A673 (cell line): ENCODE results near the gene FSTL5. TPM values are rescaled to one million over a fixed set of nuclear protein-coding genes. Genes with fewer than 3 reads are reported as not detected.

Source experiments
- BruUV-seq: library from RNA; stranded (reverse); fragments of 400-500 nt; replicated peaks from 2 replicates; lab custom pipeline; 2021; lab: Mats Ljungman, UMichigan
- CTCF ChIA-PET: fragments of 300-600 bp; sonication (Branson Sonifier 250); formaldehyde crosslinking; loops from one replicate; lab custom pipeline; 2022; ENCODE audit warnings: antibody characterized with exemption; lab: Charles Lee
- POLR2A ChIA-PET: fragments of 300-600 bp; sonication (Branson Sonifier 250); formaldehyde crosslinking; loops from one replicate; lab custom pipeline; 2022; ENCODE audit warnings: antibody characterized with exemption; ENCODE audit not compliant: low non-redundant PET; lab: Charles Lee
- DNase-seq: peaks from one replicate; pipeline ENCODE4 v3.0.0-alpha.2; 2015; ENCODE audit warnings: low spot score
- H3K27ac ChIP-seq: fragments of 200-600 bp; sonication (generic); 2 replicates; pipeline ENCODE4 v1.5.1; 2016; ENCODE audit warnings: mixed run types, low read depth, mild to moderate bottlenecking, mixed read lengths, antibody characterized with exemption, low read length; ENCODE audit not compliant: poor library complexity, severe bottlenecking
- H3K27me3 ChIP-seq: fragments of 200-600 bp; sonication (generic); replicated peaks from 2 replicates; pipeline ENCODE4 v1.6.1; 2017; ENCODE audit warnings: mixed run types, low read depth, mild to moderate bottlenecking, mixed read lengths, antibody characterized with exemption, low read length; ENCODE audit not compliant: insufficient read depth, poor library complexity
- H3K36me3 ChIP-seq: fragments of 200-600 bp; sonication (generic); 2 replicates; pipeline ENCODE4 v1.6.1; 2016; ENCODE audit warnings: mixed run types, mild to moderate bottlenecking, mixed read lengths, antibody characterized with exemption, low read length; ENCODE audit not compliant: insufficient read depth, poor library complexity, severe bottlenecking
- H3K4me1 ChIP-seq: fragments of 200-600 bp; sonication (generic); 2 replicates; pipeline ENCODE4 v1.6.1; 2017; ENCODE audit warnings: mixed run types, mild to moderate bottlenecking, mixed read lengths, antibody characterized with exemption, low read length; ENCODE audit not compliant: insufficient read depth, poor library complexity, severe bottlenecking
- H3K4me3 ChIP-seq: fragments of 200-600 bp; sonication (generic); 2 replicates; pipeline ENCODE4 v1.5.1; 2016; ENCODE audit warnings: low read depth, mixed run types, mild to moderate bottlenecking, mixed read lengths, low read length; ENCODE audit not compliant: poor library complexity, severe bottlenecking
- H3K9me3 ChIP-seq: fragments of 200-600 bp; sonication (generic); 2 replicates; pipeline ENCODE4 v1.6.1; 2016; ENCODE audit warnings: mixed run types, low read depth, mild to moderate bottlenecking, mixed read lengths, antibody characterized with exemption, low read length; ENCODE audit not compliant: poor library complexity, severe bottlenecking
- EZH2 ChIP-seq: fragments of 200-600 bp; sonication (generic); IDR thresholded peaks from 2 replicates; pipeline ENCODE4 v1.6.1; 2017; ENCODE audit warnings: borderline replicate concordance, low read depth, mild to moderate bottlenecking, mixed read lengths, antibody characterized with exemption, low read length; ENCODE audit not compliant: poor library complexity, severe bottlenecking
- intact Hi-C: fragments of 100-400 bp; cut with micrococcal nuclease; formaldehyde crosslinking; loops from one replicate; pipeline ENCODE4 v1.10.0; 2022; ENCODE audit not compliant: unreplicated experiment
- total RNA-seq: library from RNA; stranded (reverse); gene quantifications from 2 replicates; pipeline ENCODE4 v1.2.3, GENCODE V29; 2021
- TF ChIP-seq, protein P1 (sequence below): fragments of 300-800, 200-600 bp; sonication (generic); conservative IDR thresholded peaks from 2 replicates; pipeline ENCODE4 v1.5.1; 2017; ENCODE audit warnings: low read depth, mild to moderate bottlenecking, antibody characterized with exemption, low read length, moderate library complexity, mixed read lengths

FSTL5 gene
- total RNA-seq, 1 experiment from 2014 or later, result 0.15 TPM

DNA sequence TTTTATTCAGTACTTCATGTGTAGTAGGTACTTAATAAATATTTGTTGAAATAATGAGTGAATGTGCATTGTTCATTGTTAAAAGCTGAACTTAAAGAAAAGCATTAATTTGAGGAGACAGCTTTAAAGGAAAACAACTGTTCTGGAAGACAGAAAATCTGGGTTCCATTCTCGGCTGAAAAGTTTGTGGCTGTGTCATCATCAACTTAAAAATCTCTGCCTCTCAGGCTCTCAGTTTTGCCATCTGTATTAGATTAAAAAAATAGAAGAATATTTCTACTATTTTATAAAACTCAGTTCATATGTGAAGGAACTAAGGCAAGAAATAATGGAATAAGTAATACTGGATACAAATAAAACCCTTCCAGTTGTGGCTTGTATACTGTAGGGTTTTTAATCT, 62.5 kb downstream of the FSTL5 start:
- TF ChIP-seq, protein P1, sequence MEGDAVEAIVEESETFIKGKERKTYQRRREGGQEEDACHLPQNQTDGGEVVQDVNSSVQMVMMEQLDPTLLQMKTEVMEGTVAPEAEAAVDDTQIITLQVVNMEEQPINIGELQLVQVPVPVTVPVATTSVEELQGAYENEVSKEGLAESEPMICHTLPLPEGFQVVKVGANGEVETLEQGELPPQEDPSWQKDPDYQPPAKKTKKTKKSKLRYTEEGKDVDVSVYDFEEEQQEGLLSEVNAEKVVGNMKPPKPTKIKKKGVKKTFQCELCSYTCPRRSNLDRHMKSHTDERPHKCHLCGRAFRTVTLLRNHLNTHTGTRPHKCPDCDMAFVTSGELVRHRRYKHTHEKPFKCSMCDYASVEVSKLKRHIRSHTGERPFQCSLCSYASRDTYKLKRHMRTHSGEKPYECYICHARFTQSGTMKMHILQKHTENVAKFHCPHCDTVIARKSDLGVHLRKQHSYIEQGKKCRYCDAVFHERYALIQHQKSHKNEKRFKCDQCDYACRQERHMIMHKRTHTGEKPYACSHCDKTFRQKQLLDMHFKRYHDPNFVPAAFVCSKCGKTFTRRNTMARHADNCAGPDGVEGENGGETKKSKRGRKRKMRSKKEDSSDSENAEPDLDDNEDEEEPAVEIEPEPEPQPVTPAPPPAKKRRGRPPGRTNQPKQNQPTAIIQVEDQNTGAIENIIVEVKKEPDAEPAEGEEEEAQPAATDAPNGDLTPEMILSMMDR, result no peak
- TF ChIP-seq EZH2, result no peak
- Histone ChIP-seq H3K4me3 (no peak overlapping the region), H3K27me3 (no peaks in the 10 kb centered on the region), H3K4me1 (no peaks in the 10 kb centered on the region), H3K36me3 (no peaks in the 10 kb centered on the region), H3K9me3 (no peaks in the 10 kb centered on the region), H3K27ac (no peak overlapping the region)
- intact Hi-C loops, result no loop called here
- CTCF ChIA-PET, result no interaction called here
- POLR2A ChIA-PET, result no interaction called here
- BruUV-seq, result no TSS peak
- no peak for DNase-seq

DNA sequence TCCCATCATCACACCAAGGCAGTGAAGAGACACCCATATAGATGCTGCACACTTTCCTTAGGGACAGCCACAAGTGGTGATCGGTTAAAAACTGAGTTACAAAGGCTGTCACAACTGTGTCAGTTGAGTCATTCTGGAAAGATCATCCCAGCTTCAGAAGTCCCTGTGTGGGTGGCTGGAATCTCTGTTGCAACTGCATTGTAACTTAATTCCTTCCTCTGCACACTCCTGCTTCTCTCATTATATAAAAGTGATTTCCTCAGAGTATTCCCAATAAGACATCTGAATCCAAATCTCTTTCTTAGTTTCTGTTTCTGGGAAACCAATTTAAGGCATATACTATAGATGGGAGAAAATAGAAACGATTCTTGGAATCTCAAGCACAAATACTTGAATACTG, 88.1 kb downstream of the FSTL5 start:
- intact Hi-C loops, result no loop called here
- Histone ChIP-seq H3K4me1 (no peaks in the 10 kb centered on the region), H3K4me3 (no peak overlapping the region), H3K9me3 (no peaks in the 10 kb centered on the region), H3K36me3 (no peaks in the 10 kb centered on the region), H3K27ac (no peak overlapping the region), H3K27me3 (no peaks in the 10 kb centered on the region)
- CTCF ChIA-PET, result no interaction called here
- DNase-seq, result no peak
- TF ChIP-seq EZH2, result no peak
- TF ChIP-seq, protein P1, result no peak
- POLR2A ChIA-PET, result no interaction called here
- no TSS peak for BruUV-seq

DNA sequence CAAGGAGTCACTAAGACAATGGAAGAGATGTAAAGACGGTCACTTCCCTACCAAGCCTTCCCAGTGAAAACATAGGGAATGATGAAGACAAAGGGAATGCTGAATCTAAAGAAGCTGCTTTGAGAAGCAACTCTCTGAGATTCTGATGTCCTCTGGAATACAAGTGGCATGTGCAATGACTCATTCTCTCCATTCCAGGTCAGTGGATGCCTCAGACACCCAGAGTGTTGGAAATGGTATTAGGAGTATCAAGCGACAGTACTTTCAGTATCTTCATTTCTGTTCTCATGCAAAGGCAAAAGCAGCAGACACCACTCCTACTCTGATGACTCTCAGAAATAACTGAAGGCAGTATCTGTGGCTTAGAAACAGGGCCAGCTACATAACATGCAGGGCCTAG, 102.6 kb downstream of the FSTL5 start:
- Histone ChIP-seq H3K4me1 (no peaks in the 10 kb centered on the region), H3K27me3 (no peaks in the 10 kb centered on the region), H3K9me3 (no peaks in the 10 kb centered on the region), H3K4me3 (no peak overlapping the region), H3K27ac (no peak overlapping the region), H3K36me3 (no peaks in the 10 kb centered on the region)
- ChIA-PET CTCF (no interaction called here), POLR2A (no interaction called here)
- BruUV-seq, result no TSS peak
- no peak for DNase-seq
- TF ChIP-seq, protein P1, result no peak
- TF ChIP-seq EZH2, result no peak
- intact Hi-C loops, result no loop called here
